22Rv1 (cell line): Measurements from ENCODE around the gene THY1.

Experiments used
- ZFX ChIP-seq: fragments of 450-650 bp; IDR thresholded peaks from 2 replicates; pipeline ENCODE4 v1.6.1; 2017; ENCODE audit warnings: antibody characterized with exemption, borderline replicate concordance
- TF ChIP-seq, protein P1 (sequence below): fragments of 450-650 bp; IDR thresholded peaks from 2 replicates; pipeline ENCODE4 v1.5.1; 2017; ENCODE audit warnings: mild to moderate bottlenecking

DNA sequence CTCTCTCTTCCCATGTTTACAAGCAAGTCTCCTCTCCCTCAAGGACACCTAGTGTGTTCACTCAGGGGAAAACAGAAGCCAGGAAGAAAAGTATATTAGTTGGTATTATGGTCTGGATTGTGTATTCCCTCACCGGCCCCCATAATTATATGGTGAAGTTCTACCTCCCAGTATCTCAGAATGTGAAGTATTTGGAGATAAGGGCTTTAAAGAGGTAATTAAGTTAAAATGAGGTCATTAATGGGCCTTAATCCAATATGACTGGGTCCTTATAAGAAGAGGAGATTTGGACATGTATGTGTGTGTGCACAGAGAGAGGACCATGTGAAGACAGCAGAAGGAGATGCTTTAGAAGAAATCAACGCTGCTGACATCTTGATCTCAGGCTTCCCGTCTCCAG, 26.5 kb upstream of the THY1 start:
- TF ChIP-seq, protein P1, sequence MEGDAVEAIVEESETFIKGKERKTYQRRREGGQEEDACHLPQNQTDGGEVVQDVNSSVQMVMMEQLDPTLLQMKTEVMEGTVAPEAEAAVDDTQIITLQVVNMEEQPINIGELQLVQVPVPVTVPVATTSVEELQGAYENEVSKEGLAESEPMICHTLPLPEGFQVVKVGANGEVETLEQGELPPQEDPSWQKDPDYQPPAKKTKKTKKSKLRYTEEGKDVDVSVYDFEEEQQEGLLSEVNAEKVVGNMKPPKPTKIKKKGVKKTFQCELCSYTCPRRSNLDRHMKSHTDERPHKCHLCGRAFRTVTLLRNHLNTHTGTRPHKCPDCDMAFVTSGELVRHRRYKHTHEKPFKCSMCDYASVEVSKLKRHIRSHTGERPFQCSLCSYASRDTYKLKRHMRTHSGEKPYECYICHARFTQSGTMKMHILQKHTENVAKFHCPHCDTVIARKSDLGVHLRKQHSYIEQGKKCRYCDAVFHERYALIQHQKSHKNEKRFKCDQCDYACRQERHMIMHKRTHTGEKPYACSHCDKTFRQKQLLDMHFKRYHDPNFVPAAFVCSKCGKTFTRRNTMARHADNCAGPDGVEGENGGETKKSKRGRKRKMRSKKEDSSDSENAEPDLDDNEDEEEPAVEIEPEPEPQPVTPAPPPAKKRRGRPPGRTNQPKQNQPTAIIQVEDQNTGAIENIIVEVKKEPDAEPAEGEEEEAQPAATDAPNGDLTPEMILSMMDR = no peak
- no peak for TF ChIP-seq ZFX
